ENCODE data around the gene DMAC1.

DMAC1 gene

GRCh38 chr9:7799234-7799943, at the start of gene DMAC1:
Gene DMAC1, minus strand, starts transcription at chr9:7799778. Its CDS starts 44 bp downstream, at chr9:7799734.
- no peak for DNase-seq

GRCh38 chr9:7849362-7849761, 49.8 kb upstream of the DMAC1 start:
- DNase-seq: no peak

GRCh38 chr9:7848498-7848897, 48.9 kb upstream of the DMAC1 start:
- DNase-seq: no peak

- no peak for DNase-seq
Observed at GRCh38 chr9:7844242-7844641, 44.7 kb upstream of the DMAC1 start.

- DNase-seq: no peak
Observed at GRCh38 chr9:7841831-7842230, 42.3 kb upstream of the DMAC1 start.

- no peak for DNase-seq
Observed at GRCh38 chr9:7834531-7834930, 35.0 kb upstream of the DMAC1 start.

- no peak for DNase-seq
Observed at GRCh38 chr9:7828334-7828733, 28.8 kb upstream of the DMAC1 start.

GRCh38 chr9:7827792-7828191, 28.2 kb upstream of the DMAC1 start:
- no peak for DNase-seq

- no peak for DNase-seq
Observed at GRCh38 chr9:7827056-7827455, 27.5 kb upstream of the DMAC1 start.

GRCh38 chr9:7823651-7824050, 24.1 kb upstream of the DMAC1 start:
- DNase-seq: no peak

GRCh38 chr9:7819984-7820383, 20.4 kb upstream of the DMAC1 start:
- DNase-seq: no peak

GRCh38 chr9:7816021-7816420, 16.4 kb upstream of the DMAC1 start:
- DNase-seq: no peak

- DNase-seq: no peak
Observed at GRCh38 chr9:7813030-7813429, 13.5 kb upstream of the DMAC1 start.

GRCh38 chr9:7811677-7812076, 12.1 kb upstream of the DMAC1 start:
- no peak for DNase-seq

- no peak for DNase-seq
Observed at GRCh38 chr9:7802666-7803065, 3.1 kb upstream of the DMAC1 start.

- no peak for DNase-seq
Observed at GRCh38 chr9:7799944-7800285, 337 bp upstream of the DMAC1 start.

GRCh38 chr9:7794196-7794595, 5.4 kb downstream of the DMAC1 start:
- DNase-seq: no peak

GRCh38 chr9:7791394-7791793, 8.2 kb downstream of the DMAC1 start:
- DNase-seq: no peak

- DNase-seq: no peak
Observed at GRCh38 chr9:7790819-7791182, 8.8 kb downstream of the DMAC1 start.

GRCh38 chr9:7790022-7790818, 9.4 kb downstream of the DMAC1 start:
- DNase-seq: no peak

GRCh38 chr9:7788772-7789171, 10.8 kb downstream of the DMAC1 start:
- no peak for DNase-seq

- DNase-seq: no peak
Observed at GRCh38 chr9:7785813-7786212, 13.8 kb downstream of the DMAC1 start.

GRCh38 chr9:7784472-7784871, 15.1 kb downstream of the DMAC1 start:
- no peak for DNase-seq

GRCh38 chr9:7783635-7784063, 15.9 kb downstream of the DMAC1 start:
- DNase-seq: no peak
